Measurements from ENCODE around the gene NAALADL2. TPM values are rescaled to one million over a fixed set of nuclear protein-coding genes. Genes with fewer than 3 reads are reported as not detected.
"Not testable (repeated sequence)": the region's sequence is repeated elsewhere in the genome, so short reads cannot be mapped to it uniquely, and the experiment has no call there.

NAALADL2 gene
- total RNA-seq, 1 donor from 2014 or later, result 2.9 TPM

DNA sequence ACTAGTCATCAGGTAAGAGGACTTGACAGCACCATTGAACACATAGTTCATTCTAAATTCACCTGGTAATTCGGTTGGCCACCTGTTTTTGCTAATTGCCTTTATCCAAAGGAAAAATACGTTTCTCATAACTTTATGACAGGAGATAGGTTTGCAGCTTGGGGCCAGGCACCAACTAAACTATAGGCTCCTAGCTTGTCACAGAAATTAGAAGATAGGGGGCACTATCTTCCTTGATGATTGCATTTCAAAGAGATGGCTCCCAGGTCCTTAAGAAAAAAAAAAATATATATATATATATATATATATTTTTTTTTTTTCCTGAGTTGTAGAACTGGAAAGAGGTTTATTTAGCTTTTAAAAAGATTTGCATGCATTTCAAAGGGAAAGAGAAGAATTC lies 563.6 kb downstream of the NAALADL2 start:
- no peaks in the 10 kb centered on the region for H3K36me3 ChIP-seq (ENCODE audit: control insufficient read depth, insufficient read depth, low read length)
- no peak overlapping the region for H3K4me3 ChIP-seq (ENCODE audit: low read depth, low read length)
- no peak for DNase-seq (ENCODE audit: low read depth)
- H3K27me3 ChIP-seq (ENCODE audit: control insufficient read depth, insufficient read depth, low read length), result no peaks in the 10 kb centered on the region
- TF ChIP-seq, protein P1, sequence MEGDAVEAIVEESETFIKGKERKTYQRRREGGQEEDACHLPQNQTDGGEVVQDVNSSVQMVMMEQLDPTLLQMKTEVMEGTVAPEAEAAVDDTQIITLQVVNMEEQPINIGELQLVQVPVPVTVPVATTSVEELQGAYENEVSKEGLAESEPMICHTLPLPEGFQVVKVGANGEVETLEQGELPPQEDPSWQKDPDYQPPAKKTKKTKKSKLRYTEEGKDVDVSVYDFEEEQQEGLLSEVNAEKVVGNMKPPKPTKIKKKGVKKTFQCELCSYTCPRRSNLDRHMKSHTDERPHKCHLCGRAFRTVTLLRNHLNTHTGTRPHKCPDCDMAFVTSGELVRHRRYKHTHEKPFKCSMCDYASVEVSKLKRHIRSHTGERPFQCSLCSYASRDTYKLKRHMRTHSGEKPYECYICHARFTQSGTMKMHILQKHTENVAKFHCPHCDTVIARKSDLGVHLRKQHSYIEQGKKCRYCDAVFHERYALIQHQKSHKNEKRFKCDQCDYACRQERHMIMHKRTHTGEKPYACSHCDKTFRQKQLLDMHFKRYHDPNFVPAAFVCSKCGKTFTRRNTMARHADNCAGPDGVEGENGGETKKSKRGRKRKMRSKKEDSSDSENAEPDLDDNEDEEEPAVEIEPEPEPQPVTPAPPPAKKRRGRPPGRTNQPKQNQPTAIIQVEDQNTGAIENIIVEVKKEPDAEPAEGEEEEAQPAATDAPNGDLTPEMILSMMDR (IDR thresholded peaks at IDR 0.05; ENCODE audit: insufficient read depth, low read length, poor library complexity, severe bottlenecking), result no peak

DNA sequence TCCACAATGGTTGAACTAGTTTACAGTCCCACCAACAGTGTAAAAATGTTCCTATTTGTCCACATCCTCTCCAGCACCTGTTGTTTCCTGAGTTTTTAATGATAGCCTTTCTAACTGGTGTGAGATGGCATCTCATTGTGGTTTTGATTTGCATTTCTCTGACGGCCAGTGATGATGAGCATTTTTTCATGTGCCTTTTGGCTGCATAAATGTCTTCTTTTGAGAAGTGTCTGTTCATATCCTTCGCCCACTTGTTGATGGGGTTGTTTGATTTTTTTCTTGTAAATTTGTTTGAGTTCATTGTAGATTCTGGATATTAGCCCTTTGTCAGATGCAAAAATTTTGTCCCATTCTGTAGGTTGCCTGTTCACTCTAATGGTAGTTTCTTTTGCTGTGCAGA lies 564.7 kb downstream of the NAALADL2 start:
- not testable (repeated sequence) for H3K36me3 ChIP-seq (ENCODE audit: control insufficient read depth, insufficient read depth, low read length); H3K4me3 ChIP-seq (ENCODE audit: low read depth, low read length); DNase-seq (ENCODE audit: low read depth); H3K27me3 ChIP-seq (ENCODE audit: control insufficient read depth, insufficient read depth, low read length)

DNA sequence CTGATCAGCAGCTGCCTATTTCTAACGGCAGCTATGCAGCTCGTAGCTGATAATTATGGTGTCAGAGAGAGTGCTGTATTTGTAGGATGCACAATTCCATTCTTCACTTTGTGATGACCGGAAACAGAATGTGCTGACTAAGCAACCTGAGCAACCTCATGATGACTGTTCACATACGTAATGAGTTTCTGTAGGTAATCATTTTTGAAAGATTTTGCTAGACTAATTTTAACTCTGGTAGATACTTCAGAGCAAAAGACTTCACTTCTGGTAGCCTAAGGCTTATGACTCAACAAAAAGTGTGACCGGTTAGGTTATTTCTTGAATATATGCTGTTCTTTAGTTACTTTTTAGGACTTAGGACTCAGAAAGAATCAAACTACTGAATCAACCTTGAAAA lies 567.7 kb downstream of the NAALADL2 start:
- no peaks in the 10 kb centered on the region for H3K36me3 ChIP-seq (ENCODE audit: control insufficient read depth, insufficient read depth, low read length)
- no peak for DNase-seq (ENCODE audit: low read depth)

DNA sequence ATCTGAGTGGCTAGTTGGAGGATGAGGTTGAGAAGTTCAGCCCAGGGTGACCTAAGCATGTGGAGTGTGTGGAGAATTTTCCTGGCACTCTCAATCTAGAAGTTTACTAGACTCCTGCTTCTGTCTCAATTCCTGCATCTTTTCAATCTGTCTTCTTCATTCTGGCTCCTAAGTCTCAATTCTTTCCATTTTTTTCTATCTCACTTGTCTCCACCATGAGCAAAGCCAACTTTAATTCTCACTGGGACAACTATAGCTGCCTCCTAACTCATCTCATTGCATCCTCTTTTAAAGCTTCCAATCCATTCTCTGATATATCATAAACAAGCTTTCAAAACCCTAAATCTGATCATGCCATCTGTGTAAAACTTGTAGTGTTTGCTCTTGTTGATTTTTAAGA lies 569.3 kb downstream of the NAALADL2 start:
- Histone ChIP-seq H3K4me3 (ENCODE audit: low read depth, low read length) (no peak overlapping the region), H3K36me3 (ENCODE audit: control insufficient read depth, insufficient read depth, low read length) (no peaks in the 10 kb centered on the region), H3K27me3 (ENCODE audit: control insufficient read depth, insufficient read depth, low read length) (no peaks in the 10 kb centered on the region)
- DNase-seq (ENCODE audit: low read depth), result no peak
- TF ChIP-seq, protein P1 (IDR thresholded peaks at IDR 0.05; ENCODE audit: insufficient read depth, low read length, poor library complexity, severe bottlenecking), result no peak

More for the DNA sequence above, 567.7 kb downstream of the NAALADL2 start:
- Histone ChIP-seq H3K4me3 (ENCODE audit: low read depth, low read length) (no peak overlapping the region), H3K27me3 (ENCODE audit: control insufficient read depth, insufficient read depth, low read length) (no peaks in the 10 kb centered on the region)
- TF ChIP-seq, protein P1 (IDR thresholded peaks at IDR 0.05; ENCODE audit: insufficient read depth, low read length, poor library complexity, severe bottlenecking), result no peak

DNA sequence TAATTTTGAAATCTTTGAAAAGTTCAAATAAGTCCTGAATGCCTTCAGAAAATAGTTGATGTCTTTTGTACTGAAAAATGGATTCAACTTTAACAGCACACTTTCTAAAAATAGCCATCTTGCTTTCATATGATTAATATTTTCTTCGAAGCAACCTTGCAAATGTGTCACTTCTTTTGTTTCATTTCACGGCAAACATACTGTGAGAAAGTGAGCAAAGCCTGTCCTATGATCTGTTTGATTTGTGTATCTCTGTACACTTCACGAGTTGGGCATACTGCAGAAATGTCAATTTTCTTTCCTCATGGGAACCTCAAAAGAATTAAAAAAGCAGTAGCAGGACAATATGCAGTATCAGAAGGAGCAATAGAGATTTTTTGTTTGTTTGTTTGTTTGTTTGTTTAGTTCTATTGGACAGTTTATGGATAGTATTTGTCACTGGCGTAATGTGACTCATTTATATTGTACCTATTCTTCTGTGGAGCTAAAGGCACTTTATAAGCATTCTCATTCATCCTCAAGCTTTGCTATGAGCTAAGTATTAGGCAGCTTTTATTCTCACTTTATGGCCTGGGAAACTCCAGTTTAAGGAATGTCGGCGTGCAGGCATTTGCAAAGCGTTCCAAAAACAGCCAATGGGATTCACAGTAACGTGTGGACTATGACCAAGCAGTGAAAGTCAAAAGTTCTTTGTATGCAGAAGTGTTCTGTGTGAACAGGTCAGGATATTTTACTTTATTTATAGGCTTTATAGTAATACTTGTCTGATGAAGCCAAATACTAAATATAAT lies 572.0 kb downstream of the NAALADL2 start:
- DNase-seq (ENCODE audit: low read depth), result no peak
- Histone ChIP-seq H3K27me3 (ENCODE audit: control insufficient read depth, insufficient read depth, low read length) (no peaks in the 10 kb centered on the region), H3K36me3 (ENCODE audit: control insufficient read depth, insufficient read depth, low read length) (no peaks in the 10 kb centered on the region), H3K4me3 (ENCODE audit: low read depth, low read length) (no peak overlapping the region)
- TF ChIP-seq, protein P1 (IDR thresholded peaks at IDR 0.05; ENCODE audit: insufficient read depth, low read length, poor library complexity, severe bottlenecking), result no peak

DNA sequence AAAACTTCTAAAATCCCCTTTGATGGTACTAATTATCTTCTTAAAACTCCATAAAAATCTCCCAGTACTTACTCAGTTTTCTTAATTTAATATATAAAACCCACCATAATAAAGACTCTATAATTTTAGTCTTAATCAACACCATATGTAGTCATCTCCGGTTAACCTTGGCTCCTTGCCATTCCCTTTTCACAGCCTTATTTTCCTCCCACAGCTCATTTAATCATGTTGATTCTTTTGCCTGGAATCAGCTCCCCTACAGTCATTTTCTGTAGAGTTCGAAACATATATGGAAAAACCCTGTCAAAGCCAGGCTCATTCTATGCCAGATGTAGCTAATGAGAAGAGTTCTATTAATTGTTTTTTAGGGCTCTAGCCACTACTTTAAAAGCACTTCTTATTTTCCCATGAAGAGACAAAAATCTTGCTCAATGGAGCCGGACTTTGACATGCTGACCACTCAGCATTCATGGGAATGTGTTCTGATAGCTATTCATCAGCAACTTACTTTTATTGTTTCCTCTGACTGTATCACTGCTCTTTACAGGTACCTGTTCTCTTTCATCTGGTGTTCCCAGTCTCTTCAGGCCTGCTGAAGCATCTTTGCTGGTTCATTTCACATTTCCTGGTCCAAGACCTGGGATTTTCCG lies 573.4 kb downstream of the NAALADL2 start:
- Histone ChIP-seq H3K36me3 (ENCODE audit: control insufficient read depth, insufficient read depth, low read length) (no peaks in the 10 kb centered on the region), H3K4me3 (ENCODE audit: low read depth, low read length) (no peak overlapping the region), H3K27me3 (ENCODE audit: control insufficient read depth, insufficient read depth, low read length) (no peaks in the 10 kb centered on the region)
- no peak for DNase-seq (ENCODE audit: low read depth)
- TF ChIP-seq, protein P1 (IDR thresholded peaks at IDR 0.05; ENCODE audit: insufficient read depth, low read length, poor library complexity, severe bottlenecking), result no peak

All from kidney epithelial cell (primary cell).